Activated T-cell treated with anti-CD3 and anti-CD28 coated beads, Interleukin-2, amount 50 U/mL, for 1 hour (primary cell): ENCODE measurements around the gene YIPF2.

Source experiments
- DNase-seq: peaks from one replicate; pipeline ENCODE4 v3.0.0-alpha.2; 2020

The YIPF2 gene

DNA sequence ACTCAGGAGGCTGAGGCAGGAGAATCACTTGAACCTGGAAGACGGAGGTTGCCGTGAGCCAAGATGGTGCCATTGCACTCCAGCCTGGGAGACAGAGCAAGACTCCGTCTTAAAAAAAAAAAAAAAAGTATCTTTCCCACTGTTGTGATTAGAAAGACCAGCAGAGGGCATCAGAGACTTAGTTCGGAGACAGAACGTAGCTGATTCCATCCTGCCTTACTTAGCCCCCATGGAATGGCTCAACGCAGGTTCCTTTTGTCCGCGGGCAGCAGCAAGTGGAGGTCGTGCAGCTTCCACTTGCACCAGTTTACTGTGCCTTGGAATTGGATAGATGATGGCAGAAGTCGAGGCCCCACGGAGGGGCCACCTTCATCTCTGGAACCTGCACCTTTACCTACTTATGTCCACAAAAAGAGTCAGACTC lies 8.2 kb upstream of the YIPF2 start:
- DNase-seq, result peak; percentile 46

DNA sequence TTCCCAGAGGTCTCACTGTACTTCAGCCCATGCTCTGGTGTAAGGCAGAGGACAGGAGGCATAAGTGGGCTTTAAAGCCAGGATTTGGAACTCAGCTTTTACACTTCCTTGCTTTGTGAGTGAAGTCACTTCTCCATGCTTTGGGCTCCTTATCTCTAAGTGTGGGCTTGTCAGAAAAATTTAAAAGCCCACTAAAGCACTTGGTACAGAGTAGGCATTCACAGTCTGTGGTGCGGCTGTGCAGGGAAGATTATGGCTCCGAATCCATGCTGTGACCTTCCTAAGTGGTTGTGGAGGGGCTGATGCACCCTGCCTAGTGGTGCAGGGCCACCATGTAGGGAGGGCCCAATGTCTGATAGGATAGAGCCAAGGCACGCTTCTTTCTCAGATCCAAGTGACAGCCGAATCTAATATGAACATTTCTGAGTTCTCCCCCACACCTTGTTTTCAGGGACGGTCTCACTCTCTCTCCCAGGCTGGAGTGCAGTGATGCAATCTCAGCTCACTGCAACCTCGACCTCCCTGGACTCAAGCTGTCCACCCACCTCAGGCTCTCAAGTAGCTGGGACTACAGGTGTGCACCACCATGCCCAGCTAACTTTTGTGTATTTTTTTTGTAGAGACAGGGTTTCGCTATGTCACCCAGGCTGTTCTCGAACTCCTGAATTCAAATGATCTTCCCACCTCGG lies 7.1 kb upstream of the YIPF2 start:
- DNase-seq, result no peak

DNA sequence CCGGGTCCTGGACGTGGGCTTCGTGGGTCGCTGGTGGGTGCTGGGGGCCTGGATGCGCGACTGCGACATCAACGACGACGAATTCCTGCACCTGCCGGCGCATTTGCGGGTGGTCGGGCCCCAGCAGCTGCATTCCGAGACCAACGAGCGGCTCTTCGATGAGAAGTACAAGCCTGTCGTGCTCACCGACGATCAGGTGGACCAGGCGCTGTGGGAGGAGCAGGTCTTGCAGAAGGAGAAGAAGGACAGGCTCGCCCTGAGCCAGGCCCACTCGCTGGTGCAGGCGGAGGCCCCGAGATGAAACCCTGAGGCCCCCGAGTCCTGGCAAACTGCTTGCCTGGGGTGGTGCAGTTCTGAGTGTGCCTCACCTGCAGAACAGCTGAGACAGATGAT lies 959 bp upstream of the YIPF2 start:
- DNase-seq, result no peak

- no peak for DNase-seq
These were observed 493 bp downstream of the YIPF2 start for GRCh38 chr19:10927730-10928562.

GRCh38 chr19:10924597-10924996 lies 3.8 kb downstream of the YIPF2 start:
- no peak for DNase-seq

- no peak for DNase-seq
These were observed 5.0 kb downstream of the YIPF2 start for GRCh38 chr19:10923260-10924112.

DNA sequence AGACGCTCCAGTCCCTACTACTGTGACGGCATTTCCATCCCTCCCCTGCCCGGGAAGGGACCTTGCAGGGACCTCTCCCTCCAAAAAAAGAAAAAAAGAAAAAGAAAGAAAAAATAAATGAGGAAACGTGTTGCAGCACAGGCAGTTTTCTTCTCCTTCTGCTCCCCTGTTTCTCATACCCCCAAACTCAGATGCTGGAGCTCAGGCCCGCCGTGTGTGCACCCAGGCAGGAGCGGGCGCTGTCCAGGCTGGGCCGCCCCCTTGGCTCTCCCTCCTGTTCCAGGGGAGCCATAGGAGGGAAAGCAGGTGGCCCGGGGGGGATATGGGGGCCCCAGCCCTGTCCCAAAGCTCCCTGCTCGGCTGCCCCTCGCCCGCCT lies 5.8 kb downstream of the YIPF2 start:
- no peak for DNase-seq

GRCh38 chr19:10921910-10922637 lies 6.4 kb downstream of the YIPF2 start:
- no peak for DNase-seq

DNA sequence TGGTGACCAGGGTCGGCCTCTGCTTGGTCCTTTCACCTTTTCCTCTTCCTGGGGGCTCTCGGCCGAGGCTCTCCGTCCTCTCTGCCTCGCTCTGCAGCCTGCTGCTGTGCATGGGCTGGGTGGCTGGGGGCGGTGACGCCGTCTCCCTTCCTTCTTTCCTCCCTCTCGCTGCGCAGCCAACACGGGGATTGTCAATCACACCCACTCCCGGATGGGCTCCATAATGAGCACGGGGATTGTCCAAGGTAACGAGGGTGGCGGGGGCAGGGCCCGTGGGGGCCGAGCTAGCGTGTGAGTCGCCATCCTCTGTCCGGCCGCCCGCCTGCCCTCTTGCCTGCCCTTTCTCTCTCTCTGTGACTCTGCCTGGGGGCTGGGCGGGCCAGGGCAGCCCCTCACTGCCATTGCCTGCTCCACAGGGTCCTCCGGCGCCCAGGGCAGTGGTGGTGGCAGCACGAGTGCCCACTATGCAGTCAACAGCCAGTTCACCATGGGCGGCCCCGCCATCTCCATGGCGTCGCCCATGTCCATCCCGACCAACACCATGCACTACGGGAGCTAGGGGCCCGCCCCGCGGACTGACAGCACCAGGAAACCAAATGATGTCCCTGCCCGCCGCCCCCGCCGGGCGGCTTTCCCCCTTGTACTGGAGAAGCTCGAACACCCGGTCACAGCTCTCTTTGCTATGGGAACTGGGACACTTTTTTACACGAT lies 7.1 kb downstream of the YIPF2 start:
- no peak for DNase-seq

DNA sequence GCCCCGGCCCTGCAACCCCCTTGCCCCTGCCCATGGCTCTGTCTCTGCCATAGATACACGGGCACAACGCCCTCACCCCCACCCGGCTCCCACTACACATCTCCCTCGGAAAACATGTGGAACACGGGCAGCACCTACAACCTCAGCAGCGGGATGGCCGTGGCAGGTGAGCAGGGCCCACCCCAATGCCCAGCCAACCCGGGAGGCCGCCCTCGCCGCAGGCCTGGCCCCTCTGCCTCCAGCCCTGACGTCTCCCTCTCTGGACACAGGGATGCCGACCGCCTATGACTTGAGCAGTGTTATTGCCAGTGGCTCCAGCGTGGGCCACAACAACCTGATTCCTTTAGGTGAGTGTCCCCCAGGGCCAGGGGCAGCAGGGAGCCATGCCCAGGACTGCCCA lies 7.7 kb downstream of the YIPF2 start:
- no peak for DNase-seq

GRCh38 chr19:10920288-10920655 lies 8.2 kb downstream of the YIPF2 start:
- DNase-seq, result no peak

GRCh38 chr19:10919352-10920287 lies 8.8 kb downstream of the YIPF2 start:
- no peak for DNase-seq

- no peak for DNase-seq
These were observed 10.1 kb downstream of the YIPF2 start for GRCh38 chr19:10918359-10918758.

- no peak for DNase-seq
These were observed 11.8 kb downstream of the YIPF2 start for GRCh38 chr19:10916602-10917001.

- no peak for DNase-seq
These were observed 13.0 kb downstream of the YIPF2 start for GRCh38 chr19:10915130-10916091.

- no peak for DNase-seq
These were observed 14.6 kb downstream of the YIPF2 start for GRCh38 chr19:10913716-10914340.

GRCh38 chr19:10912619-10913018 lies 15.8 kb downstream of the YIPF2 start:
- DNase-seq, result no peak

- no peak for DNase-seq
These were observed 16.7 kb downstream of the YIPF2 start for GRCh38 chr19:10911579-10912363.
